BJ (cell line): ENCODE results near the gene SIGLEC1. TPM values are rescaled to one million over a fixed set of nuclear protein-coding genes. Genes with fewer than 3 reads are reported as not detected.

ENCODE experiments used
- CTCF ChIA-PET: fragments of 350-600 bp; formaldehyde crosslinking; extraction: SDS; loops from one replicate; lab custom pipeline; 2021; ENCODE audit warnings: antibody characterized with exemption, inconsistent platforms; lab: Yijun Ruan, JAX
- POLR2A ChIA-PET: fragments of 300-600 bp; sonication (Branson Sonifier 250); formaldehyde crosslinking; extraction: SDS; loops from one replicate; lab custom pipeline; 2021; ENCODE audit warnings: antibody characterized with exemption; lab: Charles Lee
- DNase-seq: peaks from one replicate; pipeline ENCODE4 v3.0.0-alpha.2; 2011; ENCODE audit warnings: low read depth
- H3K27me3 ChIP-seq: 2 replicates; pipeline ENCODE4 v1.6.0; 2011; ENCODE audit warnings: low read length; ENCODE audit not compliant: control insufficient read depth, insufficient read depth
- H3K36me3 ChIP-seq: 2 replicates; pipeline ENCODE4 v1.5.1; 2011; ENCODE audit warnings: low read length; ENCODE audit not compliant: control insufficient read depth, insufficient read depth
- H3K4me3 ChIP-seq: 2 replicates; pipeline ENCODE4 v1.5.1; 2011; ENCODE audit warnings: low read depth, mild to moderate bottlenecking, control low read depth, low read length
- polyA plus RNA-seq: library from polyadenylated mRNA; depleted of rRNA; stranded (reverse); fragments of >200 nt; gene quantifications from 2 replicates; pipeline ENCODE4 v1.2.3, GENCODE V29; 2011
- TF ChIP-seq, protein P1 (sequence below): IDR thresholded peaks from 2 replicates; pipeline ENCODE4 v1.5.1; 2011; ENCODE audit warnings: low read depth, mild to moderate bottlenecking, control low read depth, inconsistent platforms, low read length, moderate library complexity; ENCODE audit not compliant: insufficient read depth

The SIGLEC1 gene
- polyA plus RNA-seq, 1 experiment: not detected

DNA sequence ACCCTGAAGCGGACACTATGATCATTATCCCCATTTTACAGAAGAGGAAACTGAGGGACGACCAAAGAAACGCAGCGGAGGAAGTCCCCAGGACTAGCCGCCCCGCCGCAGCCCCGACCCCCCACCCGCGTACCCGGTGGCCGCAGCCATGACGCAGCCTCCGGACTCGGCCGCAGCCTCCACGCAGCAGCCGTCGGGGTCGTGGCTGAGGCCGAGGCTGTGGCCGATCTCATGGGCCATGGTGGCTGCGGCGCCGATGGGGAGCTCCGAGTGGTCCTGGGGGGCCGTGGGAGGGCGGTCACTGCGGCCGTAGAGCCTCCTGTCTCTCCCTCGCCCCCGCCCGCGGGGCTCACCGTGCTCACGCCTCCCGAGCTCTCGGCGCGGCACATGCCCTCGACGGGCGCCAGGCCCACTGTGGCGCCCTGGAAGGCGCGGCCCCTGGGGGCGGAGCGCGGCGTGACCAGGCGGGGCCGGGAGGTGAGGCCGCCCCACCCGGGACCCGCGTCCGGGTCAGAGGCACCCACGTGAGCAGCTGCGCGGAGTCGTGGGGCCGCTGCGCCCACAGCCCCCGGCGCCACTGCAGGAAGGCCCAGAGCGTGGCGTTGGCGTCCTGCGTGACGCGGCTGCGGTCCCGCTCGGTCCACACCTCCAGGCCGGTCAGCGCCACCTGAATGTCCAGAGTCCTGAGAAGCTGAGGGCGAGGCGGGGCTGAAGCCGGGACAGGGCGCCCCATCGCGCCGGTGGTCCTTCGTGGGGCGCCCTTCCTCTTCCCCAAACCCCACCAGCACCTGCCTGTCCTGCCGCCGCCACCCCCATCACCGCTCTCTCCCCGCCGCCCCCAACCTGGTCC is 39.0 kb downstream of the SIGLEC1 start:
- ChIA-PET CTCF (interaction anchor here (0.8 to 15.3 kb wide), 6 partner anchors 11 to 110 kb away, joined by 4 to 331 read pairs (median 4); partner anchors contain the start of genes ADISSP and SIGLEC1), POLR2A (no interaction called here)
- Histone ChIP-seq H3K36me3 (peaks cover 62% of the 10 kb centered on the region), H3K4me3 (no peak overlapping the region), H3K27me3 (no peaks in the 10 kb centered on the region)
- TF ChIP-seq, protein P1, sequence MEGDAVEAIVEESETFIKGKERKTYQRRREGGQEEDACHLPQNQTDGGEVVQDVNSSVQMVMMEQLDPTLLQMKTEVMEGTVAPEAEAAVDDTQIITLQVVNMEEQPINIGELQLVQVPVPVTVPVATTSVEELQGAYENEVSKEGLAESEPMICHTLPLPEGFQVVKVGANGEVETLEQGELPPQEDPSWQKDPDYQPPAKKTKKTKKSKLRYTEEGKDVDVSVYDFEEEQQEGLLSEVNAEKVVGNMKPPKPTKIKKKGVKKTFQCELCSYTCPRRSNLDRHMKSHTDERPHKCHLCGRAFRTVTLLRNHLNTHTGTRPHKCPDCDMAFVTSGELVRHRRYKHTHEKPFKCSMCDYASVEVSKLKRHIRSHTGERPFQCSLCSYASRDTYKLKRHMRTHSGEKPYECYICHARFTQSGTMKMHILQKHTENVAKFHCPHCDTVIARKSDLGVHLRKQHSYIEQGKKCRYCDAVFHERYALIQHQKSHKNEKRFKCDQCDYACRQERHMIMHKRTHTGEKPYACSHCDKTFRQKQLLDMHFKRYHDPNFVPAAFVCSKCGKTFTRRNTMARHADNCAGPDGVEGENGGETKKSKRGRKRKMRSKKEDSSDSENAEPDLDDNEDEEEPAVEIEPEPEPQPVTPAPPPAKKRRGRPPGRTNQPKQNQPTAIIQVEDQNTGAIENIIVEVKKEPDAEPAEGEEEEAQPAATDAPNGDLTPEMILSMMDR: no peak
- no peak for DNase-seq

DNA sequence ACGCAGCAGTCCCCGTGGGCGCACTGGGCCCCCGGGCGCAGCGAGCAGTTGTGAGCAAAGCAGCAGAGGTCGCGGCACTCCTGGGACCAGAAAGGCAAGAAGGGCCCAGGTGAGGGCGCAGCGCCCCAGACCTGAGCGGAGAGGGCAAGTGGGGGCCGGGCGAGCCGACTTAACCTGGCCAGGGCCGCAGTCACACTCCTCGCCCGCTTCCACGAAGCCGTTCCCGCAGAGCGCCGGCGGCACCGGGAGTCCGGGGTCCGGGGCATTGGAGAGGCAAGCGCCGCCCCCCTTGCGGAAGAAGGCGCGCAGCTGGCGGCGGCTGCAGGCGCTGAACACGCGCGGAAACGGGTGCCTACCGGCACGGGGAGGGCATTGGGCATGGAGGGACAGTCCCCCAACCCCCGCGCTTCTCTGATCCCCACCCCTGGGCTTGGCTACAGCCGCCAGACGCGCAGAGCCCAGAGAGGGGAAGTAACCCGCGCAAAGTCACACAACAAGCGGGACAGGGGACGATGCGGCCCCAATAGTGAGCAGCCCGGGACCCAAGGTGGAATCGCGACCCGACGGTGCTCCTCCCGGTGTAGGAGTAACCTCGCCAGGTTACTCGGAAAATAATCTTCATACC is 39.7 kb downstream of the SIGLEC1 start:
- Histone ChIP-seq H3K36me3 (peaks cover 63% of the 10 kb centered on the region), H3K27me3 (no peaks in the 10 kb centered on the region), H3K4me3 (no peak overlapping the region)
- POLR2A ChIA-PET: no interaction called here
- TF ChIP-seq, protein P1: no peak
- DNase-seq: no peak
- CTCF ChIA-PET: interaction anchor here (1.5 to 15.3 kb wide), 4 partner anchors 25 to 41 kb away, joined by 4 to 331 read pairs (median 10); partner anchors contain the start of gene SIGLEC1

DNA sequence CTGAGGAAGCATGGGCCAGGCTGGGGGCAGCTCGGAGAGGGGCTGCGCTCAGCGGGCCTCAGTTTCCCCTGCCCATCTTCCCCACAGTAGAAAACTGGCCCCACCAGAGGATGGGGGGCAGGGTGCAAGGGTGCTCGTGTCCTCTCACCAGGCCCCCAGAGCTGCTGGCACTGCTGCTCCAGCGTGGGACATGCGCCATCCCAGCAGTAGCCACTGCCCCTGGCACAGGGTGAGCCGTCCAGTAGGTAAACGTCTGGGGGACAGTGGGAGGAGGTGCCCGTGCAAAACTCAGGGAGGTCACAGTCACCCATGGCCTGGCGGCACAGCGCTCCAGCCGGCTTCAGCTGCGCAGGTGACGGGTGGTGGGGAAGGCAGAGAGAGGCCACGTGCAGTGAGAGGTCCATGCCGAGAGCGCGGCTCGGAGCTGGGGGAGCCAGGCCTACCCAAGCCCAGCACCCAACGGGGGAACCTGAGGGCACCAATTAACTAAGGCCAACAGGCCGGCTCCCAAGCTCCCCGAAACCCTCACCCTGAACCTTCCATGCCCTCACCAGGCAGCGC is 40.3 kb downstream of the SIGLEC1 start:
- no peak overlapping the region for H3K4me3 ChIP-seq
- ChIA-PET POLR2A (no interaction called here), CTCF (interaction anchor here (1.9 to 15.3 kb wide), 2 partner anchors 36 to 42 kb away, joined by 8 to 331 read pairs; partner anchors contain the start of gene SIGLEC1)
- peaks cover 60% of the 10 kb centered on the region for H3K36me3 ChIP-seq
- DNase-seq: no peak
- no peaks in the 10 kb centered on the region for H3K27me3 ChIP-seq
- TF ChIP-seq, protein P1: no peak

DNA sequence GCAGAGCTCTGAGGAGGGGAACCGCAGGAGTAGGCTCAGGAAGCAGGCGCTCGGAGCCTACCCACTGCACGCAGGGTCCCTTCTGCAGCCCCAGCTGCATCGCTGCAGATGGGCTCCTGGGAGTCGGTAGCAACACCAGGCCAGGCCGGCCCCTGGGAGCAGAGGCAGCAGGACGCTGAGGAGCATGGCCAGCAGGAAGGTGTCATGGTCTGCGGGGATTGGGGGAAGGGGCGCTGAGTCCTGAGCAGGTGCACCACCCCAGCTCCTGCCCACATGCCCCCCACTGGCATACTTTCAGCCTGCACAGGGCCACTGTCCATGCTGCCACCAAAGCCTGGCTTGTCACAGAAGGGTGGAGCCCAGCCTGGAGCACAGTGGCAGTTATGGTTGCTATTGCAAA is 41.5 kb downstream of the SIGLEC1 start:
- CTCF ChIA-PET: interaction anchor here (0.6 to 15.3 kb wide), 5 partner anchors 37 to 115 kb away, joined by 3 to 331 read pairs (median 4); partner anchors contain the start of gene SIGLEC1
- POLR2A ChIA-PET: no interaction called here
- DNase-seq: no peak
- no peaks in the 10 kb centered on the region for H3K27me3 ChIP-seq
- TF ChIP-seq, protein P1: no peak
- no peak overlapping the region for H3K4me3 ChIP-seq
- peaks cover 55% of the 10 kb centered on the region for H3K36me3 ChIP-seq
